GM21723 (cell line): ENCODE data around the gene DAP.
"Not testable (repeated sequence)": the region's sequence is repeated elsewhere in the genome, so short reads cannot be mapped to it uniquely, and the experiment has no call there.

ENCODE experiments used
- ATAC-seq: cut with Tn5 transposase; IDR thresholded peaks from one replicate; pipeline ENCODE4 v1.9.1; 2021; ENCODE audit warnings: mild to moderate bottlenecking, moderate library complexity; ENCODE audit not compliant: unreplicated experiment

Gene DAP

DNA sequence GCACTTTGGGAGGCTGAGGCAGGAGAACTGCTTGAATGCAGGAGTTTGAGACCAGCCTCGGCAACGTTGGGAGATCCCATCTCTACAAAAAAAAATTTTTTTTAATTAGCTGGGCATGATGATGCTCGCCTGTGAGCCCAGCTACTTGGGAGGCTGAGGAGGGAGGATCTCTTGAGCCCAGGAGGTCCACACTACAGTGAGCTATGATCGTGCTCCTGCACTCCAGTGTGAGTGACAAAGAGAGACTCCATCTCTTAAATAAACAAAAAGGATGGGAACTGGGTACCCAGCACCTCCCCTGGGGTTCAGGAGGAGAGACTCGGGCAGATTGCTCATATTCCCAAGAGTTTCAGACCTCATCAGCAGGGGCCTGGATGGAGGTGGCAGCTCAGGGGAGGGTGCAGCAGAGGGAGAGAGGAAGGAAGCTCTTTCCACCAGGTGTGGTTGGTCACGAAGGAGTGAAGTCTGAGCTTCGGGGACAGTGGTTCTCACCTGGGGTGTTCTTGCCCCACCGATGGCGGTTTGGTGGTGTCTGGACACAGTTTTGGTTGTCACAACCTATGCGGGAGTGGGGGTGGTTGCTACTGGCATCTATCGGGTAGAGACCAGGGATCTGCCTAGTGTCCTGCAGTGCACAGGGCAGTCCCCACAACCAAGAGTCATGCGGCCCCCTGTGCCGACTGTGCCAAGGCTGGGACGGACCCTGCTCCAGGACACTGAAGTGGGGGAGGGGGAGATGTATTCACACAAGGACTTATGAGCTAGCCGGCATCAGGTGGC is 124.5 kb downstream of the DAP start:
- ATAC-seq = no peak

- no peak for ATAC-seq
These were observed 125.1 kb downstream of the DAP start for GRCh38 chr5:10635867-10636350.

GRCh38 chr5:10635257-10635866 is 125.7 kb downstream of the DAP start:
- peak; percentile 60 for ATAC-seq

DNA sequence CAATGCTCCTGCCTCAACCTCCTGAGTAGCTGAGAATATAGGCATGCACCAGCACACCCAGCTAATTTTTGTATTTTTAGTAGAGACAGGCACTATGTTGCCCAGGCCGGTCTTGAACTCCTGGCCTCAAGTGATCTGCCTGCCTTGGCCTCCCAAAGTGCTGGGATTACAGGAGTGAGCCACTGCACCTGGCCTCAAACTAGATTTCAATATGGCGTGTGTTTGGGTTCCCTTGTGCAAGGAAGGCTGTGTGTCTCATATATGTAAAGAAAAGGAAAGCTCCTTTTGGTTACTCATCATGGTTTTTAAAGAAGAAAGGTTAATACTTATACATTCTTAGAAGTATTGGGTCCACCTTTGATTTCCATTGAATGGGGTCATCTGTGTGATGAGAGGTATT is 126.5 kb downstream of the DAP start:
- no peak for ATAC-seq

DNA sequence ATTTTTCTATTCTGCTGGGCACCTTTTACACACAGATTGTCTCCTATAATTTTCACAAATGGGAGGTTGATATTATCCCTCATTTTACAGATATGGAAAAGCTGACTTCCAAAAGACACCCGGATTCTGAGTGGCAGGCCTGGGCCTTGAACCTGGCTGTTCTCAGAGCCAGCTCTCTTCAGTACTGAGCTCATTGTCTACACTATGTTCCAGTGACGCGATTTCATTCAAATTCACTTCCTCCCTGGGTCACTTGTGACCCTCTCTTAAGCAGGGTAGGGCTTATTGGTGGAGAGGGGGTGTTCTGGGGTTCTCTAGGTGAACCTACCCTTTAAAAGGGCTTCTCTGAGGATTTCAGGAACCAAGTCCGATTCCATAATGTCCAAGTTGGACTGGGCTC is 127.0 kb downstream of the DAP start:
- ATAC-seq = no peak

- no peak for ATAC-seq
These were observed 127.6 kb downstream of the DAP start for GRCh38 chr5:10633271-10634049.

- peak; percentile 51 for ATAC-seq
These were observed 128.8 kb downstream of the DAP start for GRCh38 chr5:10632110-10632761.

- peak; percentile 7 for ATAC-seq
These were observed 129.6 kb downstream of the DAP start for GRCh38 chr5:10631316-10631996.

- ATAC-seq = not testable (repeated sequence)
These were observed 130.3 kb downstream of the DAP start for GRCh38 chr5:10630744-10631143.

DNA sequence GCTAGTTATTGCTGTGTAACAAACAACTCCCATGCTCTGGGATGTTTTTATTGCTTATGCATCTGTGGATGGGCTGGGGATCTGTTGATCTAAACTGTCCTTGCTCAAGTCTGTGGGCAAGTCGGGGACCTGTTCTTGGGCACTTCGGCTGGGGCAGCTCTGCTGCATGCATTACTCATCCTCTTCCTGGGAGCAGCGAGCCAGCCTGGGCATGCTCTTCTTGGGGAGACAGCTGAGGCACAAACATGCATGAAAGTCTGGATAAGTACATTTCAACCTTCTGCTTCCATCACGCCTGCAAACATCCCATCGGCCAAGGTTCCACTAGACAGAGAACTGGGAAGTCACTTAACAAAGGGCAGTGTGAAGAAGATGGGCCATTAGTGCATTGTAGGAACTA is 130.9 kb downstream of the DAP start:
- ATAC-seq = no peak

GRCh38 chr5:10629682-10630081 is 131.4 kb downstream of the DAP start:
- no peak for ATAC-seq
